Esophagus squamous epithelium (tissue), 4 donors: Measurements from ENCODE around the gene CD3D.

Experiments used
- CTCF ChIP-seq, 6 experiments: fragments of 450-650 bp in 4 of 6; fragments of 200-600 bp in 2 of 6; sonication (generic) in 2 of 6; IDR thresholded peaks; one replicate each; pipeline ENCODE4 v1.5.1; 2016 to 2019; ENCODE audit warnings: antibody characterized with exemption in 6 of 6, mild to moderate bottlenecking in 4 of 6, moderate library complexity in 4 of 6
- POLR2A ChIP-seq, 4 donors: fragments of 450-650 bp; IDR thresholded peaks; one replicate each; pipeline ENCODE4 v1.6.1; 2017; ENCODE audit warnings: antibody characterized with exemption in 4 of 4, mild to moderate bottlenecking in 4 of 4, moderate library complexity in 3 of 4

GRCh38 chr11:118374729-118375128, 32.2 kb upstream of the CD3D start:
- TF ChIP-seq CTCF (IDR thresholded peaks at IDR 0.05) (no peak), POLR2A (IDR thresholded peaks at IDR 0.05) (no peak)
